Fibroblast of villous mesenchyme (primary cell): ENCODE measurements around the gene CDH22. TPM values are rescaled to one million over a fixed set of nuclear protein-coding genes. Genes with fewer than 3 reads are reported as not detected.

ENCODE experiments used
- DNase-seq: peaks from one replicate; pipeline ENCODE4 v3.0.0-alpha.2; 2010; ENCODE audit warnings: low read depth
- H3K4me3 ChIP-seq: 2 replicates; pipeline ENCODE4 v1.5.1; 2011; ENCODE audit warnings: low read depth, mild to moderate bottlenecking, low read length
- total RNA-seq: library from RNA; depleted of rRNA; stranded (reverse); fragments of >200 nt; gene quantifications from 2 replicates; pipeline ENCODE4 v1.2.3, GENCODE V29; 2012
- TF ChIP-seq, protein P1 (sequence below): IDR thresholded peaks from 2 replicates; pipeline ENCODE4 v1.5.1; 2012; ENCODE audit warnings: low read depth, mild to moderate bottlenecking, low read length; ENCODE audit not compliant: insufficient read depth

The CDH22 gene
- total RNA-seq, 1 donor: not detected

DNA sequence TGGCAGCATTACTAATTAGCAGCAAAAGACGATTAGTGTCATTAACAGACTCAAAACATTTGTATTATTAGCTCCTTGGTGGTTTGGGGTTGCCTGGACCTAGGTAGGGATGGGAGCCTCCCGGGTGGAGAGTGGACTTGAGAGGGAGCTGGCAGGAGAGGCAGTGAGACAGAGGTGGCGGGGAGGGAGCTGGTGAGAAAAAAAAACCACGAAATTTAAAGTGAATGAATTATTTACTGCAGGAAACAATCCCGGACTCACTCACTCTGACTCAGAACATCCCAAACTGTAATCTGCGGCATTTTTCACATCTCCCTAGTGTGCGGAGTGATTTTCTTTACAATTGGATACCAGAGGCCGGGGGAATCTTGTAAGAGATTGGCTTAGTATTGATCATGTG lies 14.3 kb upstream of the CDH22 start:
- DNase-seq: no peak
- no peak overlapping the region for H3K4me3 ChIP-seq
- TF ChIP-seq, protein P1, sequence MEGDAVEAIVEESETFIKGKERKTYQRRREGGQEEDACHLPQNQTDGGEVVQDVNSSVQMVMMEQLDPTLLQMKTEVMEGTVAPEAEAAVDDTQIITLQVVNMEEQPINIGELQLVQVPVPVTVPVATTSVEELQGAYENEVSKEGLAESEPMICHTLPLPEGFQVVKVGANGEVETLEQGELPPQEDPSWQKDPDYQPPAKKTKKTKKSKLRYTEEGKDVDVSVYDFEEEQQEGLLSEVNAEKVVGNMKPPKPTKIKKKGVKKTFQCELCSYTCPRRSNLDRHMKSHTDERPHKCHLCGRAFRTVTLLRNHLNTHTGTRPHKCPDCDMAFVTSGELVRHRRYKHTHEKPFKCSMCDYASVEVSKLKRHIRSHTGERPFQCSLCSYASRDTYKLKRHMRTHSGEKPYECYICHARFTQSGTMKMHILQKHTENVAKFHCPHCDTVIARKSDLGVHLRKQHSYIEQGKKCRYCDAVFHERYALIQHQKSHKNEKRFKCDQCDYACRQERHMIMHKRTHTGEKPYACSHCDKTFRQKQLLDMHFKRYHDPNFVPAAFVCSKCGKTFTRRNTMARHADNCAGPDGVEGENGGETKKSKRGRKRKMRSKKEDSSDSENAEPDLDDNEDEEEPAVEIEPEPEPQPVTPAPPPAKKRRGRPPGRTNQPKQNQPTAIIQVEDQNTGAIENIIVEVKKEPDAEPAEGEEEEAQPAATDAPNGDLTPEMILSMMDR: no peak

DNA sequence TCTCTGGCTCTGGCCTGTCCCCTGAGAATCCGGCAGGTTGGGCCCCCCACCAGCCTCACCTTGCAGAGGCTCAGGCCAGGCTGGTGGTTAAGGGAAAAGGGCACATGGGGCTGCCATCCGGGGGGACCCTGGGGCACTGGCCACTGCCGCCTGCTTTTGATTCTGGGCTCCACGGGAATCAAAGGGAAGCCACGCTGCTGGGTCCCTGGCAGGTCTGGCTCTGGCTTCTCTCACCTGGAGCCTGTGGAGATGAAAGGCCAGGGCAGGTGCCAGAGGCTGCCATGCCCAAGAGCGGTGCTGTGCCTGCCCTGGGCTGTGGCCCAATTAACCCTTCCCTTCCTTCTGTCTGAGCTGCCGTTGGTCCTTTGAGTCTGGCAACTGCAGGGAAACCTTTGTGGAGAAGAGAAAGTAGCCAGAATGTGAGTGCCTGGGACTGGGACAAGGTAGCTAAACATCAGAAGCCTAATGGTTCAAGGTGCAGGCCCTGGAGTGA lies 9.4 kb upstream of the CDH22 start:
- H3K4me3 ChIP-seq: no peak overlapping the region
- TF ChIP-seq, protein P1: no peak
- no peak for DNase-seq

DNA sequence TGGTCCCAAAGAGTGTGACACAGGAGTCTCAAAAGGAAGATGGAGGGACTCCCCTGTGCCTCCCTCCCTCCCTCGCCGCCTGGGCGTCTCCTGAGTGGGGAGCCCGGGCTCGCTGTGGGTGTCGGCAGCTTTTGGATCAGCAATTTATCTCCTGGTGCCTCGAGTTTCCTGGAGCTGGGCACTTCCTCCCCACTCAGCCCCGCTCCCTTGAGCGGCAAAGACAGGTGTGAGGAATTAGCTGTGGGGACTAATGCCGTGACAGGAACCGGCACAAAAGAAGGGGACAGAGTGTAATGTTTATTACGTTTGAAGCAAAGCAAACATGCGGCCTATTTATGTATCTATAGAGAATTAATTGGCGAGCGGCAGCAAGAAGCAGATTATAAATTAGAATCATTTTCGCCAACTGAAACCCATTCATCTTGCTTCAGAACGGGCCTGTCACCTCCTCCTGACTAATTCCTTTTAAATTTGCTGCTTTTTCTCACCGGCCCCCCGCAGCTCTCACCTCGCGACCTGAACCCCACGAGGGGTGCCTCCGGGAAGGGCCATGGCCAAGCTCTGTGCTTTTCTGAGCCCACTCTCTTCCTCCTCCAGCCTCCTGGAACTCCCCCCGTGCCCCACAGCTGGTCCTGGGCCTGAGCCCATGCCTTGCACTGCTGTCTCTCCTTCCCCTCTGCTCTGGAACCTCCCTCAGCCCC lies 8.8 kb upstream of the CDH22 start:
- DNase-seq: no peak
- H3K4me3 ChIP-seq: no peak overlapping the region
- TF ChIP-seq, protein P1: no peak

DNA sequence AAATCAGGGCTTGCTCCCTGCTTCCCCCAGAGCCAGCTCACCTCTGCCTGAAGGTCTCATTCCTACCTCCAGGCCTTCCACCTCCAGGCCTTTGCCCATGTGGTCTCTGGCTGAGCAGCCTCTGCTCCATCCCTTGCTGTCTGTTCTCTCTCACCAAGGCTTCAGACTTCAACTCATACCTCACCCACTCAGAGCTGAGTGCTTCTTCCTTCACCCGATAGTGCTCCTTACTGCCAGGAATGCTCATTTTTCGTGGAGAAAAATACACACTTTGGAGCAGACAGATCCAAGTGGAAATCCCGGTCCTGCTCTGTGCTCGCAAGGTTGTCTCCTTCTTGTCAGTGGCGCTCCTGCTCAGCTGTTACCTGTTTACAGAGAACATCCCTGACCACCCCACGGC lies 7.0 kb upstream of the CDH22 start:
- no peak for DNase-seq
- H3K4me3 ChIP-seq: no peak overlapping the region
- TF ChIP-seq, protein P1: no peak

DNA sequence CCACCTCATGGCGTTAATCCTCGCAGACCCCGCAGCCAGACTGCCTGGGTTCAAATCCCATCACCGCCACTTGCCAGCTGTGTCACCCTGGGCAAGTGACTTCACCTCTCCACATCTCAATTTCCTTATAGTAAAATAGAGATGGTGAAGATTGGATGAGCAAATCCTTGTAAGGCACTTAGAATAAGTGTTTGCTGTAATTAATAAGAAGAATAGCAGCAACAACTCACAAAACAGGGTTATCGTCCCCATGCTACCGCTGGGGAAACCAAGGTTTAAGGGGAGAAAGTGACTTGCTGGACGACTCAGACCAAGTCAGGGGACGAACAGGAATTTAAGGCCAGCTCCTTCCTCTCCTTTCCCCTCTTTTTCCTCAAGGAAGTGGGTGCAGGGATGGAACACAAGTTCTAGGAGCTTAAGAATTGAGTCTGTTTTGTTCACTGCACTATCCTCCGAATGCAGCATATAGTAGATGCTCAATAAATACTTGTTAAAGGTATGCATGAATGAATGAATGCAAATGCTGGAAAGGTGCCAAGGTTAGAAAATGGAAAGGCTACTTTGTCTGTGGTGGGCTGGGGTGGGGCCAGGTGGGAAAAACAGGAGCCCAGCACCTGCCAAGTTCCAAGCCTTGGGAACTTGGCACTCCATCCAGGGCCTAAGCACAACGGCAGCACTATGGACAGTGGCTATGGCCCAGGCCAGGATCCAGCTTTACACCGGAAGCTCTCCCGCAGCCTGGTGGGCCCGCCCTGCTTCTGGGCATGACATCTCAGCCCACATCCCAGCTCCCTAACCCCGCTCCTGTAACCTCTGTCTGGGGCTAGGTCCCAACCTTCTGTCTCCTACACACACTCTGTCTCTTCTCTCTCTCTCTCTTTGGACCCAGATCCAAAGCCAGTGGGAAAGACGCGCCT lies 4.9 kb upstream of the CDH22 start:
- TF ChIP-seq, protein P1: no peak
- no peak for DNase-seq

DNA sequence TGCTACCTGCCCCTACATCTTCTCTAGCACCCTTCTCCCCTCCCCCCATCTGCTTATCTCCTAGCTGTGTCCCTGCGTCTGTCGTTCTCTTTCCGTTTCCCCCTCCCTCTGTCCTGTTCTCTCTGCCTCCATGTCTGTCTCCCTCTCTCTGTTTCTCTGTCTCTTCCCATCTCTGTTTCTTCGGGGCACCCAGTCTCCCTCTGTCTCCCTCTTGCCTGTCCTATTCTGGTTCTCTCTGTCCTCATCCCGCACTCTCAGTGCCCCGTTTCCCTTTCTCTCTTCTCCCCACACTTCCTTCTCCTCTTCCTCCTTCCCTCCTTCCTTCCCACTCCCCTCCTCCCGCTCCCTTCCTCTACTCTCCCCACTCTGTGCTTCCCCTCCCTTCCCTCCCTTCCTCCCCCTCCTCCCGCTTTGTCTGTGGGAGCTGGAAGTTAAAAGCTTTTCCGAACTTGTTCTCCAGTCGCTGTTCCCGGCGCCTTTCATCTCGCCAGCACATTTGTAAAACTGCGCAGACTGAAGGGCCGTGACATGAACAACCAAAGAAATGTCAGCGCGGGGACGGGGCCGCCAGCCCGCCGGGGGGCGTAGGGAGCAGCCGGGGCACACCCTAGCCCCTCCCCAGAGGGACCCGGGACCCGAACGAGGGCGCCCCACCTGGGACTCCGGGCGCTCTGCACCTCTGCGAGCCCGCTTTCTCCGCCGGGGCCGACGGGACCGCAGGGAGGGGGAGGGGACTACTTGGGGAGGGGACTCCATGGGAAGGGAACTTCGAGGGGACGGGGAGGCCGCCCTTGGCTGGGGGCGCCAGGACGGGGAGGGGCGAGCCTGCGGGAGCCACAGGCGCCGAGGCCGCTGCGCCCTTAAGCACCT lies 4.0 kb upstream of the CDH22 start:
- DNase-seq: no peak
- no peak overlapping the region for H3K4me3 ChIP-seq
- TF ChIP-seq, protein P1: no peak

More for the DNA sequence above, 4.9 kb upstream of the CDH22 start:
- no peak overlapping the region for H3K4me3 ChIP-seq
